Activated CD8-positive, alpha-beta T cell treated with anti-CD3 and anti-CD28 coated beads for 36 hours (primary cell): ENCODE results near the gene GTF2H2C. TPM values are rescaled to one million over a fixed set of nuclear protein-coding genes. Genes with fewer than 3 reads are reported as not detected.

ENCODE experiments used
- ATAC-seq: fragments of 200-7000 bp; cut with Tn5 transposase; one replicate; pipeline ENCODE4 v1.10.0; 2021; ENCODE audit warnings: mild to moderate bottlenecking, moderate library complexity
- CTCF ChIA-PET: fragments of 350-600 bp; sonication (Branson Sonifier 250); formaldehyde crosslinking; loops from one replicate; lab custom pipeline; 2021; ENCODE audit warnings: antibody characterized with exemption; lab: Charles Lee
- POLR2A ChIA-PET: fragments of 350-600 bp; sonication (Branson Sonifier 250); formaldehyde crosslinking; loops from one replicate; lab custom pipeline; 2021; ENCODE audit warnings: antibody characterized with exemption; lab: Charles Lee
- DNase-seq: peaks from one replicate; pipeline ENCODE4 v3.0.0-alpha.2; 2020
- H3K27ac Mint-ChIP-seq: one replicate; pipeline ENCODE4 v1.8.0; 2021; ENCODE audit warnings: mild to moderate bottlenecking, mixed read lengths
- H3K27me3 Mint-ChIP-seq: one replicate; pipeline ENCODE4 v1.8.0; 2021; ENCODE audit warnings: mixed read lengths
- H3K36me3 Mint-ChIP-seq: one replicate; pipeline ENCODE4 v1.8.0; 2021; ENCODE audit warnings: low read depth, mixed read lengths
- H3K4me1 Mint-ChIP-seq: one replicate; pipeline ENCODE4 v1.8.0; 2021; ENCODE audit warnings: low read depth, mixed read lengths
- H3K4me3 Mint-ChIP-seq: one replicate; pipeline ENCODE4 v1.8.0; 2021; ENCODE audit warnings: mild to moderate bottlenecking, moderate library complexity, mixed read lengths
- H3K9me3 Mint-ChIP-seq: one replicate; pipeline ENCODE4 v1.8.0; 2021; ENCODE audit warnings: mixed read lengths
- intact Hi-C: fragments of 100-400 bp; cut with micrococcal nuclease; formaldehyde crosslinking; loops from one replicate; pipeline ENCODE4 v1.10.0; 2022
- total RNA-seq, 2 experiments: library from RNA; stranded (reverse); gene quantifications; one replicate each; pipeline ENCODE4 v1.2.3, GENCODE V29; 2021
- TF ChIP-seq, protein P1 (sequence below): fragments of 200-600 bp; IDR thresholded peaks from one replicate; pipeline ENCODE4 v1.8.0; 2022; ENCODE audit warnings: antibody characterized with exemption, mild to moderate bottlenecking

GTF2H2C gene
- total RNA-seq, 2 experiments from 2014 or later = 40.0 to 42.1 TPM

DNA sequence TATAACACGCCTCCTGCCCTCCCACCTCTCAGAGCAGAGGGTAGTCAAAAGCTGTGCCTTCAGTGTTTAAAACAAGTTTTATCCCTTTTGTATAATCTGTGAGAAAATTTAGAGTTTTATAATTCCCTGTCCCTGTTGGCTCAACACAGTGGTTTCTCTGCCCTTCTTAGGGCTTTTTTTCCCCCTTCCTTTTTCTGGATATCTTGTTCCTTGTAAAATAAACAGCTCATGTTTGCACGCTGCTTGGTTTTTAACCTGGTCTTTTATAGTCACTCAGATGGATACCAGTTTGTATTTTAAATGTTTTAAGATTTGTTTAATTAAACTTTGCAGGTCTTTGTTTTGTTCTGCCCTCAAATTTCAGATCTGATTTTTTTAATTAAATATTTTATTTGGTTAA, 40.7 kb upstream of the GTF2H2C start:
- Mint-ChIP-seq H3K36me3 (no peaks in the 10 kb centered on the region), H3K9me3 (no peaks in the 10 kb centered on the region), H3K4me3 (no peak overlapping the region), H3K4me1 (no peaks in the 10 kb centered on the region), H3K27ac (no peak overlapping the region), H3K27me3 (no peaks in the 10 kb centered on the region)
- ChIA-PET POLR2A (no interaction called here), CTCF (interaction anchor here (1.8 kb wide), 1 partner anchor 8 kb away, joined by 6 read pairs; no protein-coding TSS in a partner anchor)
- ATAC-seq = no peak
- TF ChIP-seq, protein P1, sequence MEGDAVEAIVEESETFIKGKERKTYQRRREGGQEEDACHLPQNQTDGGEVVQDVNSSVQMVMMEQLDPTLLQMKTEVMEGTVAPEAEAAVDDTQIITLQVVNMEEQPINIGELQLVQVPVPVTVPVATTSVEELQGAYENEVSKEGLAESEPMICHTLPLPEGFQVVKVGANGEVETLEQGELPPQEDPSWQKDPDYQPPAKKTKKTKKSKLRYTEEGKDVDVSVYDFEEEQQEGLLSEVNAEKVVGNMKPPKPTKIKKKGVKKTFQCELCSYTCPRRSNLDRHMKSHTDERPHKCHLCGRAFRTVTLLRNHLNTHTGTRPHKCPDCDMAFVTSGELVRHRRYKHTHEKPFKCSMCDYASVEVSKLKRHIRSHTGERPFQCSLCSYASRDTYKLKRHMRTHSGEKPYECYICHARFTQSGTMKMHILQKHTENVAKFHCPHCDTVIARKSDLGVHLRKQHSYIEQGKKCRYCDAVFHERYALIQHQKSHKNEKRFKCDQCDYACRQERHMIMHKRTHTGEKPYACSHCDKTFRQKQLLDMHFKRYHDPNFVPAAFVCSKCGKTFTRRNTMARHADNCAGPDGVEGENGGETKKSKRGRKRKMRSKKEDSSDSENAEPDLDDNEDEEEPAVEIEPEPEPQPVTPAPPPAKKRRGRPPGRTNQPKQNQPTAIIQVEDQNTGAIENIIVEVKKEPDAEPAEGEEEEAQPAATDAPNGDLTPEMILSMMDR = no peak
- no peak for DNase-seq
- intact Hi-C loops = no loop called here

DNA sequence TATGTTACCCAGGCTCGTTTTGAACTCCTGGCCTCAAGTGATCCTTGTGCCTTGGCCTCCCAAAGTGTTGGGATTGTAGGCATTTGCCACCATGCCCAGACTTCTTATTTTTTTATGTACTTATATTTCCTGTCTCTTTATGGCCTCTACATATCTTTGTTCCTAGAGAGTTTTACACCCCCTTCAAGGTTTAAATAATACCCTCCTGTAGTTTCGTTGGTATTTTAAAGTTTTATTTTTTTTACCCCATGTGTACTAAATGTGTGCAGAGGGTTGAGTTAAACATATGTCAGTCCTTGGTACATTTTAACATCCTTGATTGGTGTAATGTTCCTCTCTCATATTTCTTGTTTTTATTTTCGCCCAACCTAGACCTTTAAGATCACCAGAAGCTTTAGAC, 38.0 kb upstream of the GTF2H2C start:
- ATAC-seq (no peak), DNase-seq (no peak)
- Mint-ChIP-seq H3K27ac (no peak overlapping the region), H3K27me3 (no peaks in the 10 kb centered on the region), H3K4me3 (no peak overlapping the region), H3K9me3 (no peaks in the 10 kb centered on the region), H3K36me3 (no peaks in the 10 kb centered on the region), H3K4me1 (no peaks in the 10 kb centered on the region)
- intact Hi-C loops = no loop called here
- CTCF ChIA-PET = no interaction called here
- POLR2A ChIA-PET = no interaction called here
- TF ChIP-seq, protein P1 = no peak

DNA sequence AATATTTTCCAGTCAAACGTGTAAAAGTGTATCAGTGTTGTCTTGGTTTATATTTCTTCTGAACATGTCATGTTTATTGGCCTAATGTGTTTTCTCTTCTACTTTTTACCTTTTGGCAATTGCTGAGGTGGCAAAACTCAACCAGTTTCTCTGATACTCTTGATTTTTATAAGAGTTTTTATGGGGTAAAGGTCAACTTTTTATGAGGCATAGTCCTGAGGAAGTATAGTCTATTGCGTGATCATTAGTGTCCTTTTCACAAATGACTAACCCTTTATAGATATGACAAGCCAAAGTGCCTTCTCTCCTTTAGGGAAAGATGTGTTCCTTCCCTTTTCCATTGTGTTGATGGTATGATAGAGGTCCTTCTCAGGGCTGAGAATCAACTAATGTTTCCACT, 34.5 kb upstream of the GTF2H2C start:
- Mint-ChIP-seq H3K27ac (no peak overlapping the region), H3K9me3 (no peaks in the 10 kb centered on the region), H3K36me3 (no peaks in the 10 kb centered on the region), H3K4me3 (no peak overlapping the region), H3K27me3 (peaks cover under 1% of the 10 kb centered on the region), H3K4me1 (no peaks in the 10 kb centered on the region)
- TF ChIP-seq, protein P1 = no peak
- CTCF ChIA-PET = no interaction called here
- POLR2A ChIA-PET = no interaction called here
- DNase-seq (no peak), ATAC-seq (no peak)
- intact Hi-C loops = no loop called here

DNA sequence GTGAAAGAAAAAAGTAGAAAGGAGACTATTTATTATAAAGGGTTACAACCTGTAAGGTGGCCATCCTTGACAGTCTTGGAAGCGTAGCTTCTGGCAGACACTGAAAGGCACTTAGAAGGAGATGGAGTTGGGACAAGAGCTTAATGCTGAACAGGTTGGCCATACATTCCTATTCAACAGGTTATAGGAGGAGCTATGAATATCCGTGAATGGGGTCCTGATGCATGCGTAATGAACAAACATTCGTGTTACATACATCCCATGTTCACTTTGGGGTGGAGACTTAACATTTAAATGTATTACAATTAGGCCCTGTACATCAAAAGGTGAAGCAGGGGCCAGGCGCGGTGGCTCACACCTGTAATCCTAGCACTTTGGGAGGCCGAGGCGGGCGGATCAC, 33.3 kb upstream of the GTF2H2C start:
- ChIA-PET CTCF (interaction anchor here (1.9 kb wide), 1 partner anchor 8 kb away, joined by 6 read pairs; no protein-coding TSS in a partner anchor), POLR2A (no interaction called here)
- intact Hi-C loops = no loop called here
- TF ChIP-seq, protein P1 = no peak
- ATAC-seq (no peak), DNase-seq (no peak)
- Mint-ChIP-seq H3K36me3 (no peaks in the 10 kb centered on the region), H3K4me3 (no peak overlapping the region), H3K27ac (no peak overlapping the region), H3K4me1 (no peaks in the 10 kb centered on the region), H3K9me3 (no peaks in the 10 kb centered on the region), H3K27me3 (peaks cover 3% of the 10 kb centered on the region)

DNA sequence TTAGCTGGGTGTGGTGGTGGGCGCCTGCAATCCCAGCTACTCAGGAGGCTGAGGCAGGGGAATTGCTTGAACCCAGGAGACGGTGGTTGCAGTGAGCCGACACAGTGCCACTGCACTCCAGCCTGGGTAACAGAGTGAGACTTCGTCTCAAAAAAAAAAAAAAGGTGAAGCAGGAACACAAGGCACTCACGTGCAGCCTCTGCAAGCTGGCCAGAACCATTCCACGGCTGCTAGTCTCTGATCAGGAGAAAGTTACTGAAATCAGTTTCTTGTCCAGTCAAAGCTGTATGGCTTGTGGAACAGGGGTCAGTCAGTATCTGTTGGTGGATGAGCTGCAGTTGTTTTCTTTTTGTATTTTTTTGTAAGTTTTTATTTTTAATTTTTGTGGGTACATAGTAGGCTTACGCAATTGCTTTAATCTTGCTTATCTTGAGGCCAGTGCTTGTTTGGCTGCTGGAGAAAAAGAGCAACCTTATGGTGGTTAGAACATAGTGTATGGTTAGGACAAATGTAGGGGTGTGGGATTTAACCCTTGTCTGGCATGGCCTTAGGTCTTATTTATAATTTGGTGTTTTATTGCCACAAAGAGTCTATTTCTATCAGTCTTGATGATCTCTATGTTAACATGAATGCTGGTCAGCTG, 32.7 kb upstream of the GTF2H2C start:
- Mint-ChIP-seq H3K36me3 (no peaks in the 10 kb centered on the region), H3K9me3 (no peaks in the 10 kb centered on the region), H3K27me3 (peaks cover 3% of the 10 kb centered on the region), H3K4me1 (no peaks in the 10 kb centered on the region), H3K4me3 (no peak overlapping the region), H3K27ac (no peak overlapping the region)
- intact Hi-C loops = no loop called here
- ATAC-seq (no peak), DNase-seq (no peak)
- TF ChIP-seq, protein P1 = no peak
- ChIA-PET CTCF (interaction anchor here (1.9 kb wide), 1 partner anchor 9 kb away, joined by 6 read pairs; no protein-coding TSS in a partner anchor), POLR2A (no interaction called here)
